GM12872 (cell line): ENCODE measurements around the gene DYNC1H1.

Source experiments
- CTCF ChIP-seq: IDR thresholded peaks from 3 replicates; pipeline ENCODE4 v1.5.1; 2011; ENCODE audit warnings: low read depth, mild to moderate bottlenecking, low read length, moderate library complexity; ENCODE audit not compliant: insufficient read depth

DYNC1H1 gene

GRCh38 chr14:101932673-101933072 lies 31.7 kb upstream of the DYNC1H1 start:
- TF ChIP-seq CTCF, result no peak

DNA sequence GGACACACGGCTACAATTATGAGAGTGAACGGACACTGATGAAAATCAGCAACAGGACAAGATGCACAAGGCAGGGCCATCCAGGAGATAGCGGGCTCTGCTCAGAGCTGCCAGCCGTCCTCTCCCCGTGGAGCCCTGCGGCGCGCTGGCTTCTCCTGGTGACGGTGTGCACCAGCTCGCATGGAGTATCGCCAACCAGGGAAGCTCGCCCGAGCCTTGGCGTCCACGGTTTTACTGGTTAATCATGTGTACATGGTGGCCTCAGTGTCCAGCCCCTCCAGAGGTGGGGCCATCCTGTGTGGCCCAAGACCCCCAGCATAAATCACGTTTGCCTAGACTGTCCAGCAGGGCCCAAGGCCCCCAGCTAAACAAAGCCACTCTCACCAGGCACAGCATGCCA lies 31.2 kb upstream of the DYNC1H1 start:
- TF ChIP-seq CTCF, result no peak

GRCh38 chr14:101934601-101935150 lies 29.7 kb upstream of the DYNC1H1 start:
- no peak for TF ChIP-seq CTCF

GRCh38 chr14:101937926-101938767 lies 26.2 kb upstream of the DYNC1H1 start:
- no peak for TF ChIP-seq CTCF

DNA sequence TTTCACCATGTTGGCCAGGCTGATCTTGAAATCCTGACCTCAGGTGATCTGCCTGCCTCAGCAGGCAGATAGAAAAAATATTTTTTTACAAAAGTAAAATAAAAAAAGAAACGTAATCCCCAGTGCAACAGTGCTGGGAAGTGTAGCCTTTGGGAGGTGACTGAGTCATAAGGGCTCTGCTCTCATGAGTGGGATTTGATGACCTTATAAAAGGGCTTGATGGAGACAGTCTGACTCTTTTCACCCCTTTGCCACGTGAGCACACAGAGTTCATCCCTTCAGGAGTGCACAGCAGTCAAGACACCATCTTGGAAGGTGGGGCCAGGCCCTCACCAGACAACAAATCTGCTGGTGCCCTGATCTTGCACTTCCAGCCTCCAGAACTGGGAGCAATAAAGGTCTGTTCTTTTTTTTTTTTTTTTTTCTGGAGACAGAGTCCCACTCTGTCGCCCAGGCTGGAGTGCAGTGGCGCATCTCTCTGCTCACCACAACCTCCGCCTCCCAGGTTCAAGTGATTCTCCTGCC lies 24.7 kb upstream of the DYNC1H1 start:
- no peak for TF ChIP-seq CTCF

DNA sequence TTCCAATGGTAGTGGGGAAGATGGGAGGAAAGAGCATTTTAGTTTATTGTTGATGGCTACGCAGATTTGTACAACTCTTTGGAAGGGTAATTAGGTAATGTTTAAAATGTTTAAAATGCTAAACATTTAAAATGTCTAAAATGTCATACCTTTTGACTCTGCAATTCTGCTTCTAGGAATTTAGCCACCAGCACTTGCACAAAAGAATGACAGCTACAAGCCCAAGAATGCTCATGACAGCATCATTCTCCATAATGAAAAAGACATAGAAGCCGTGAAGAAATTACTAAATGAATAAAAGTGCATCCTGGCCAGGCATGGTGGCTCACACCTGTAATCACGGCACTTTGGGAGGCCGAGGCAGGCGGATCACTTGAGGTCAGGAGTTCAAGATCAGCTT lies 19.9 kb upstream of the DYNC1H1 start:
- TF ChIP-seq CTCF, result no peak

- no peak for TF ChIP-seq CTCF
Observed at GRCh38 chr14:101945171-101945570, 19.2 kb upstream of the DYNC1H1 start.
